HG03342 (cell line): ENCODE results near the gene YAP1.

Source experiments
- ATAC-seq: cut with Tn5 transposase; IDR thresholded peaks from one replicate; pipeline ENCODE4 v1.9.1; 2021; ENCODE audit warnings: mild to moderate bottlenecking, moderate library complexity; ENCODE audit not compliant: unreplicated experiment

Gene YAP1

GRCh38 chr11:102109896-102110760 lies at the start of gene YAP1:
Gene YAP1, plus strand, starts transcription at chr11:102110447. Its CDS starts 402 bp downstream, at chr11:102110849.
- peak; percentile 85 for ATAC-seq

- no peak for ATAC-seq
Observed at GRCh38 chr11:102061276-102061675, 49.0 kb upstream of the YAP1 start.

- ATAC-seq = no peak
Observed at GRCh38 chr11:102062106-102062505, 48.1 kb upstream of the YAP1 start.

DNA sequence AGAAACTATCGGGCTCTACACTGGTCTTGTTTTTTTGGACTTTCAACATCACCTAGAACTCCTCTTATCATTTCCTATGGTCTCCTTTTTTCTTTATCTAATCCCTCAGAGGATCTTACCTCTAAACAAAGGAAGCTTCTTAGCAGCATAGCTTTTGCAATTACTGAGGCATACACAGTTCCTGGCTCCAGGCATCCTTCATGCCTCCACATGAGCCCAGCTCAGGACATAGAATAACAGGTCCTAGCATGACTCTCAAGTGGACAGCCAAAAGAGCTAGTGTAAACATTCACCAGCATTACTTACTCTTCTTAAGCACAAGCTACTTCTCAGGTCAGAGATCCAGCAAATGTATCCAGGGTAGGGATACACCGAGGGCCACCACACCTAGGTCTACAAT lies 45.9 kb upstream of the YAP1 start:
- ATAC-seq = no peak

- ATAC-seq = no peak
Observed at GRCh38 chr11:102070766-102071165, 39.5 kb upstream of the YAP1 start.

GRCh38 chr11:102071497-102072472 lies 38.5 kb upstream of the YAP1 start:
- ATAC-seq = no peak

DNA sequence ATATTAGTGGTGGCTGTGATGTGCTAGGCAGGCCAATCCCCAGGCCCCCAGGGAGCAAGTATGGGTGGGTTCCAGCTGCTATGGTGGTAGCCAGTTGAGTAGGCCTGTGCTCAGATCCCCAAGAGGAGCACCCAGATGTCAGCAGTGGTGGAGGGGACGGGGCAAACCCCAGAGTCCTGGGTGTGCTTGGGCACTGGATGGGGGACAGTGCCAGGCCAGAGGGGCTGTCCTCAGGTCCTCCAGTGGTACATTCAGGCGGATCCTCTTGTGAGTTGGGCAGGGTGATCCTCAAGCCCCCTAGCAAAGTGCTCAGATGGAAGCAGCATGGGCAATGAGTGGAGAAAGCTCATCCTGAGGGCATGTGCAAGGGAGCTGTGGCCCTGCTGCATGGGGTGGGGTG lies 37.0 kb upstream of the YAP1 start:
- ATAC-seq = no peak

DNA sequence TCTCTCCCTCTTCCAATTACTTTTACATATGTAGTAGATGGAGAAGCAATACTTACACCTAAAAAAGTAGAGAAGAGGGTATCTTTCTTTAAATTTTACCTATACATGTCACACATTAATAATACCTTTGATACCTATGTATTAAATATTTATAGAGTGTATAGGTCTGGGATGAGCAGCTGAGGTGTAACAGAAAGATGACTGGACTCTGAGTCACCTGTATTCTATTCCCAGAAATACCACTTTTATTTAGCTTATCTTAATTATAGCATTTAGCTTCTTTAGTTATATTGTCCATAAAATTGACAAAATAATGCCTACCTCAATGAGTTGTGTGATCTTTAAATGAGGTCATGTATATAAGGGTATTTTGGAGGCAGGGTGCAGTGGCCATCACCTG lies 30.6 kb upstream of the YAP1 start:
- ATAC-seq = no peak

GRCh38 chr11:102081313-102081712 lies 28.9 kb upstream of the YAP1 start:
- no peak for ATAC-seq

DNA sequence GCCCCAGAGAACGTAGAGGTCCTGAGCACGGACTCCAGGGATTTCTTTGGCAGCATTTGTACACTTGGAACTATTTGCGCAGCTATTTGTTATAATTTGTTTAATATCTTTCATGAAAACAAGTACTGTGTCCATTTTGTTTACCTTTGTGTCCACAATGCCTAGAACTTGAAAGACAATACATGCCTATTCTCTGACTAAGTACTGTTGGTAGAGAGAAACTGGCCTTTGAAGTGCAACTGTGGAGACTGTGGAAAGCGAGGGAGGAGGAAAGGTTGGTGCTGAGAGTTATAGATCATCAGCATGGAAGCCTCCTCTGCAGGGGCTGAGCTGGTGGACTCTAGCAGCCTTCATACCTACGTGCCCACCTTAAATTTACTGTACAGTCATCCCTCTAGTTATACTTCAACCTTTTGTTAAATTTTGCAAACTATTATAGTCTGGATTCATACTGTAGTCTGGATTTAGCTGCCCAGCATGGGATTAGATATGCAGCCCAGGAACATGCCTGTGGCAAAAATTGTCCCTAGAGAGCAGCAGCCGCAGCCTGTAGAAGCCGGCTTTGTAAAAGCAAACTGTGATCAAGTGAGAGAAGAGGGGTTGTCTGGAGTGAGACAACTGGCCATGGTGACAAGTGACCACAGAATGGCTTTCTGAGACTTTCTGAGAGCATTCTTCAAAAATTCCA lies 24.2 kb upstream of the YAP1 start:
- ATAC-seq = no peak

DNA sequence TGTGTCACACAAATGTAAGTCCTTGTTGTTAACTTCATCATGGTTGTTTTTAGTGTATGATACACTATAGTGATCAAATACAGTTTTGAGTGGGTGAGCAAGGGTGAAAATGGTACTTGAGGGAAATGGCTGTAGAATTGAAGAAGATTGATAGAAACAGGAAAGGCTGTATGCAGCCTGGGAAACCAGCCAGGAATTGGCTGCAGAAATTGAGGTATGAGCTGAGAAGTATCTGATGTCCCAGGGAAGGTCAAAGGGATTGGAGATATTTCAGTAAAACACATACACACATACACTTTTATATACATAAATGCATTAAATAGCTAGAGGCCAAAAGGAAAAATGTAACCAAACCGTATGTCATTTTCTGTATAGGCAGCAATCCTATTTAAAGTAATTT lies 13.1 kb upstream of the YAP1 start:
- no peak for ATAC-seq

- ATAC-seq = no peak
Observed at GRCh38 chr11:102099755-102100154, 10.5 kb upstream of the YAP1 start.

DNA sequence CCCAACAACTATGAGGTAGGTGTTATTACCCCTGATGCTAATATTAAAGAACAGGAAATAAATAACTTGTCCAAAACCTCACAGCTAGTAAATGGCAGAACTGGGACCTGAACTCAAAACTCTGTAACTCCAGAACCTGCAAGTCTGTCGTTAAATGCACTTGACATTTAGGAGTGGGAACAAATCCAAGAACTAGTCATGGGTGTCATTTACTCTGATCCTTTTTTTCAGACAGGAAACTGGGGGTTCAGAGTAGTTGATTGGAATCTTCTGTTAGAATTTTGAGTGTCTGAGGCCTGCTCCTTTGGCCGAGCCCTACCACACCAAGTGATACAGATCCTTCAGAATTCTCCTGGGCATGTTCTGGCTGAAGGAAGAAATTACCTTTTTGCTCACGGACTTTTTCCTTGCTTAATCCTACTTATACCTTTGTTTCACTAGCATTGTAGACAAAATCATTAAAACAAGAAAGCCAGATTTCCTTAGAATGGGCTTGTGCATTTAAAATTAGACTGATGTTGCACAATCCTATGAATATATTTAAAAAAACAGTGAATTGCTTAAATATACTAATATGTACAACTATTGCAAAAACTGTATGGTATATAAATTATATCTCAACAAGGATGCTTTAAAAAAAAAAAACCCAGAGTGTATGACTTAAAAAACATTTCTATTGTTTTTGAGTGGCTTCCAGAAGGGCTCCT lies 1.4 kb upstream of the YAP1 start:
- no peak for ATAC-seq

GRCh38 chr11:102110761-102111010 lies 439 bp downstream of the YAP1 start:
- ATAC-seq = no peak

DNA sequence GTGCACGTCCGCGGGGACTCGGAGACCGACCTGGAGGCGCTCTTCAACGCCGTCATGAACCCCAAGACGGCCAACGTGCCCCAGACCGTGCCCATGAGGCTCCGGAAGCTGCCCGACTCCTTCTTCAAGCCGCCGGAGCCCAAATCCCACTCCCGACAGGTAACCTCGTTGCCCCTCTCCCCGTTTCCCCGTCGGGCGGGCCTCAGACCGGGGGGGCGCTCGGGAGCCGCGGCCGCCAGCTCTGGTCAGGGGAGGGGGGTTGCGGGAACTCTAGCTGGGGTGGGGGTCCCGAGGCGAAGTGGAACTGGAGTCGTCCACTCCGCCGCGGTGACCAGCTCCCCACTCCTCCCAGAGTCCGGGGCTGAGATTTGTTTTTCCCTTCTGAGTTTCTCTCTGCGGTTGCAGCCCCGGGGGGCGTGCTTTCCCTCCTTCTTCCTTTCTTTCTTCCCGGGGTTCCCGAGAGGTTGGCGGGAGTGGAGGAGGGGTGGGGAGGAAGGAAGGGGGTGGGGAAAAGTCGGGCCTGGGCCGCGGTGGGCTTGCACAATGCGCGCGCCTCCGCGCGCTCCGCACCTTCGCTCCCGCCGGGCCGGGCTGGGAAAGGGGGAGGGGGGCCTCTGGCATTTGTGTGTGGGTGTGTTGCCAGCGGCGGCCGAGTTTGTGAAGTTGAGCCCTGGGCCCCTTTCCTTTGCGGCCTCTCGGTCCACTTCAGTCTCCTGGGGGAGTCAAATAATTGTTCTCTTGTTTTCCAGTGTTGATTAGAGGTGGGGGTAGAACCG lies 952 bp downstream of the YAP1 start:
- ATAC-seq = peak; percentile 20

GRCh38 chr11:102111787-102112508 lies 1.7 kb downstream of the YAP1 start:
- ATAC-seq = no peak

DNA sequence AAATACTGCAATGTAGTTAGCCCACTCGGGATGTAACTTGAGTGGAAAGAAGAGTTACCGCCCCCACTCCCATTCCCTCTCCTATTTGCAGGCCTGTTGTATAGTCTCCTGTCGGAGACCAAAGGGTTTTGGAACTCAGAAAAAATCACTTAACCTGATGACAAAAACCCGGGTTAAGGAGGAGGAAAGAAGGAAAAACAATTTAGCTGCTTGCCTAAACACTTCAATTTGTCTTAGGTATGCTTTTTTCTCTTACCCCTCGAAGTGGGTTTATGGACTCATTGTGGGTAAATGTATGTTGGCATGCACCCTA lies 2.2 kb downstream of the YAP1 start:
- ATAC-seq = no peak

DNA sequence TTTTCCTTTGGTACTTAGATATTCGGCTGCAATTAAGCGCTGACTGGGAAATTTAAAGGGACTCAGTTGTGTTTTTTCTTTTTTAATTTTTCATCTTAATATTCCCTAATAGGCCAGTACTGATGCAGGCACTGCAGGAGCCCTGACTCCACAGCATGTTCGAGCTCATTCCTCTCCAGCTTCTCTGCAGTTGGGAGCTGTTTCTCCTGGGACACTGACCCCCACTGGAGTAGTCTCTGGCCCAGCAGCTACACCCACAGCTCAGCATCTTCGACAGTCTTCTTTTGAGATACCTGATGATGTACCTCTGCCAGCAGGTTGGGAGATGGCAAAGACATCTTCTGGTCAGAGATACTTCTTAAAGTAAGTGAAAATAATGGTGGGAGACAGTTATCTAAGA lies 3.8 kb downstream of the YAP1 start:
- ATAC-seq = no peak

- no peak for ATAC-seq
Observed at GRCh38 chr11:102115557-102115956, 5.3 kb downstream of the YAP1 start.
